Stimulated activated CD4-positive, alpha-beta T cell treated with anti-CD3 and anti-CD28 coated beads, Interleukin-15, amount 100 ng/mL, for 24 hours (primary cell): ENCODE measurements around the gene RNF141.

ENCODE experiments used
- DNase-seq: peaks from one replicate; pipeline ENCODE4 v3.0.0-alpha.2; 2020

RNF141 gene

DNA sequence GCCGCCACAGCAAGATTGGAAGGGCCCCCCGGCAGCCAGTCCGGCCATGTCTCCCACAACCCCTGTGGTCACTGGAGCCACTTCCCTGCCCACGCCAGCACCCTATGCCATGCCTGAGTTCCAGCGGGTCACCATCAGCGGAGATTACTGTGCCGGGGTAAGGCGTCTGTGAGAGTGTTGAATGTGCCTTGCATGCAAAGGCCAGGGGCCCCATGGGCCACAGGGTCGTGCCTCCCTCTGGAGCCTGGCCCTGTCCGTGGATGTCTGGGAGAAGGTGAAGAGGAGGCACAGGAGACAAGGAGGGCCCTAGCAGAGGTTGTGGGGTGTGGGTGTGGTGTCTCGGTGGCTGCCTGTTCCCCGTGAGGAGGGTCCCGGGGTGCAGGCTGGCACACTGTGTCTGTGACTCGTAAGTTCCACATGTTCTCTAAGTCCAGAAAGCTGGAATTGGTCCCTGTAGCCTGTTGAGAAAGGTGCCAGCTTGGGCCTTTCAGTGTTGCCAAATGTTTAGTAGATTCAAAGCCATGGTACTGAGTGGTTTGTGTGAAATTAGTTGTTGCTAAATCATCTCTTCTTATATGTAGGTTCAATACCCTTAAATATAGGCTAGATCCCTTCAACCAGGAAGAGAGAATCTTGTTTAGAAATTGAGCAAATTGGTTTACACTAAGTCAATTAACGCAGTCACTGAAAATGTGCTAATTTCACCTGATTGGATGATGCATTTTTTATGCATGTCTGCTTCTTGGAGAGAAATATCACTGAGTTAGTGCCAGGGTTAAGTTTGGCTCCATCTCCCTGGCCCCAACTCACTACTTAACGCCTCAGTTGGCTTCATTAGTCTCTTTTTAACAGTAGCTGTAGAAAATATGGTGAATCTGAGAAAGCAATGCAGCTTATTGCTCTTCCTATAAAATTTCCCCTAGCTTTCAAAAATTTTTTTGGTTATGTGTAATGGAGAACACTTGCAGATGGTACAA is 62.1 kb downstream of the RNF141 start:
- no peak for DNase-seq

DNA sequence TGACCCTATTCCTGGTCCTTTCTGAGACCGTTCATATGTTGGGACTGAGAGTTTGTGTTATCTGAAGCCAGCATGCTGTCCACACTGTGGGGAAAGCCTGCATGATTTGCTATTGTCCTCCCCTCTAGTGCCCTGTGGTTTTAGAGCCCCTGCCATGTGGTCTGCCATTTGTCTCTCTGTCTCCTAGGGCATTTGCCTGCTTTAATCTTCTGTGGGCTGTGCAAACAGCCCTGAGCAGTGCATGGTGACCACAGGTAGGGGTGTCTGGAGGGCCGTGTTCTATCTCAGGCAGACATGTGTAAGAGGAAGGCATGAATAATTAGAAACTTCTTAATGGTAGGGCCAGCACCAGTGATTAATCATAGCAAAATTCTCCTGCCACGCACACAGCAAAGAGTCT is 62.9 kb downstream of the RNF141 start:
- no peak for DNase-seq

DNA sequence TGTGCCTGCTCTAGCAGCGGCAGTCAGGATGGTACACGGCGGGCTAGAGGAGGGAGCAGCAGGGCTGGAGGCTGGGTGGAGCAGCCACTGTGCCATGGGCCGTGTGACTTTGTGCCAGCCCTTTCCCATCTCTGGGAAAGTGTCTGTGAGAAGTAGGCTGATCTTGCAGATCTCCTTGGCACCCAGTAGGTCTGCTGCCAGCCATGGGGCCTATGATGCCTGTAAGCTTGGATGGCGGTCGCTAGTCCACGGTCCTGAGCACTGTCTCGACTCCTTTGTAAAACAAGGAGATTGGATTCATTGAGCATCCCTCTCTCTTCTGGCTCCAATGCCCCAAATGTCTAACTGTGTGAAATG is 63.3 kb downstream of the RNF141 start:
- no peak for DNase-seq

DNA sequence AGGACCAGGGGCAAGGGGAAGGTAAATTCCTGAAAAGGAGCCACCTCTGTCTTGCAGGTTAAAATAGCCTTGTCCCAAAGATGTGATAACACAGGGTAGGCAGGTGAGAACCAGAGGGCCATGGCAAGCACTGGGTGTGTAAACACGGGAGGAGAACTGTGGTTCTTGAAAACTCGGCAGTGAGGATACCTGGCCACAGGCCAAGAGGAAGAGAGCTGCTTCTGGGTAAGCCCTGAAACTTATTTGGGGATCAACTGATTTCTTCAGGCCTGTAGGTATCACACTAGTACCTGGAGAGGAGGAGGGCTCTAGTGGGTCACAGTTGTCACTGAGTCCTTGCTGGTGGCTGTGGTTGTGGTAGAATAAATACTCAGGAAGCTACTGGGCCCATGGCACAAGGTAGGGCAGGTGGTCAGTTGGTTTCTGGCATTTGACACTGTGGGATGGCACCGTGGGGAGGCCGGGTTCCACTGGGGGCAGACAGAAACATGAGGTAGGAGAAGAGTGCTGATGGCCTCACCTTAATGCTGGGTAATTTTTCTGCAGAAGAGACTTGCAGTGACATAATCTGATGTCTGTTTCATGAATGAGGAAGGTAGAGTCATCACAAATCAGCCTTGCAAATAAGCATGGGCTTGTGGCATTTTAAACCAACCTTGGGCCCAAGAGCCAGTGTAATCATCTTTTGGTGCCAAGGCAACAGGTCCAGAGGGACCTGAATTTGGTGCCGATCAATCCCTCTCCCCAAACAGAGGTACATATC is 63.9 kb downstream of the RNF141 start:
- no peak for DNase-seq

DNA sequence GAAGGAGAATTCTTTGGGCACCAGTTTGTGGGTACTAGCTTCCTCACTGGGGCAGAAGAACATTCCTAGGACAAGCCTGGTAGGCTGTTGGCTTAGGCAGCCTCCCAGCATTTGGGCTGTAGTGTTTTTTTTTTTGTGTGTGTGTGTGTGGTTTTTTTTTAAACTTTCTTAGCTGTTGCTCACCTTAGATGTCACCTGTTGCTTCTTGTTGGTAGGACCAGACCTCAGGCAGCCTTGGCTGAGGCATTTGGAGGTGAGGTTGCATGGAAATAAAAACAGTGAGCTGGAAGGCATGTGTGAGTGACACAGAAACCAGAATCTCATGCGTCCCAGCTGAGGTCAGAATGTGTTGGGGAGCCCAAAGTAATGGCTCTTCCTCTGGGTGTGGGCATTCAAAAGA is 64.6 kb downstream of the RNF141 start:
- no peak for DNase-seq

DNA sequence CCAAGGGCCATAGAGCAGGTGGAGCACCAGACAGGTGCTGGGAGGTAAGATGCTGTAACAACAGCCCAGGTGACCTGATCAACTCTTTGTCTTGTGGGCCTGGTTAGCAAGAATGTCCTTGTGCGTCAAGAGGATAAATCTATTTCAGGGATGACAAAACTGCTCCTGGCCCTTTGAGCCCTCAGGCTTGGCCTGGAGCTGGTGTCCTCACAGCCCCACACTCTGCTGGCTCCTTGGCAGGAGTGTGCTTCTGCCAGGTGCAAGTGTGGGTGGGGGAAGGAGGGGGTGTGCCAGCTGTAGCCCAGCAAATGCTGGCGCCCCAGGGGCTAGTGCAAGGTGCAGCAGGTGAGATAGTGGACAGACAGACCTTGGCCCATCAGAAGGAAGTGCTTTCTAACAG is 66.4 kb downstream of the RNF141 start:
- DNase-seq, result no peak

DNA sequence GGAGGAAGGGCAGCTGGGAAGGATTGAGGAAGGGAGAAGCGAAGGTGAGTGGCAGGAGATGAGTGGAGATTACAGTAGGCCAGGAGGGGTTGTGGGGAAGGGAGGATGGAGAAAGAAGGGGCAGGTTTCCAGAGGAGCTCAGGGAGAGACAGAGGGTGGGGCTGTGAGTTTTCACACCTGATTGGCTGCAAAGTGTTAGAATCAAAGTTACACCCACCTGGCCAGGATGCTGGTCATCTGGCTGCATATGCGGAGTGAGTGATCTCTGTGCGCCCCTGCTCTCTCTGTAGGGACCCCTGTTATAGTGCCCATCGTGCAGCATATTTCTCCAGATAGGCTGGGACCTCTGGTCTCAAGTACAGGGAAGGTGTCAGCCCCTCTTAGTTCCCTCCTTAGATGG is 67.6 kb downstream of the RNF141 start:
- no peak for DNase-seq

DNA sequence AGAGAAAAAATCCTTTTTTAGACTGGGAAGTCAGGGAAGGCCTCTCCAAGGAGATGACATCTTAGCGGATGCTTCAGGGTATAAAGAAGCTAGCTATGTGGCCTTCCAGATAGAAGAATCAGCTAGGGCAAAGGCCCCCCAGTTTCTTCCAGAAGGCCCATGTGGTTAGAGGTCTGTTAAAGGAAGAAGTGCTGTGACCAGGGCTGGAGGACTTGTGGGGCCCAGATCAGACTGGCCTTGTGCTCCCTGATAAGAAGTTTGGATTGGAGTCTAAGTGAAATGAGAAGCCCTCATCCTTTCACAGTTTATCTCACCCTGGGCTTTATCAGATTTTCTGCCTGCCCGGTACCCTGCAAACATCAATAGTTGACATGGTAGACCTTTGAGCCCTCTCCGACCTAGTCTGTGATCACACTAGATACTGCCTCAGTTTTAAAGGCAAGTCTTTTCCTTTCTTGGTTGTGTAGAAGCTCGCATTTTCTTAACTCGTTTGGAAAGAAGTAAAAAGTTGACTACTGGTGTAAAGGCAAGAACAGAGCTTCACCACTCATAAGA is 78.2 kb downstream of the RNF141 start:
- DNase-seq, result no peak
